HG03064 (cell line): Measurements from ENCODE around the gene ST8SIA5.

Experiments used
- ATAC-seq: cut with Tn5 transposase; IDR thresholded peaks from one replicate; pipeline ENCODE4 v1.9.1; 2021; ENCODE audit warnings: low read depth; ENCODE audit not compliant: unreplicated experiment

ST8SIA5 gene

GRCh38 chr18:46715062-46715461 is 41.8 kb downstream of the ST8SIA5 start:
- no peak for ATAC-seq

- ATAC-seq, result no peak
Measured at GRCh38 chr18:46712406-46712805, 44.4 kb downstream of the ST8SIA5 start.

- no peak for ATAC-seq
Measured at GRCh38 chr18:46711444-46711863, 45.4 kb downstream of the ST8SIA5 start.

GRCh38 chr18:46706968-46707367 is 49.9 kb downstream of the ST8SIA5 start:
- no peak for ATAC-seq

- ATAC-seq, result no peak
Measured at GRCh38 chr18:46705521-46705920, 51.3 kb downstream of the ST8SIA5 start.

GRCh38 chr18:46704816-46705215 is 52.0 kb downstream of the ST8SIA5 start:
- no peak for ATAC-seq

- no peak for ATAC-seq
Measured at GRCh38 chr18:46704189-46704588, 52.7 kb downstream of the ST8SIA5 start.

GRCh38 chr18:46702471-46702870 is 54.4 kb downstream of the ST8SIA5 start:
- no peak for ATAC-seq

GRCh38 chr18:46700066-46700824 is 56.6 kb downstream of the ST8SIA5 start:
- ATAC-seq, result no peak

- no peak for ATAC-seq
Measured at GRCh38 chr18:46696702-46697101, 60.2 kb downstream of the ST8SIA5 start.

GRCh38 chr18:46696268-46696667 is 60.6 kb downstream of the ST8SIA5 start:
- ATAC-seq, result no peak

GRCh38 chr18:46693996-46694395 is 62.9 kb downstream of the ST8SIA5 start:
- no peak for ATAC-seq

GRCh38 chr18:46688853-46689525 is 67.9 kb downstream of the ST8SIA5 start:
- ATAC-seq, result no peak

GRCh38 chr18:46686186-46686585 is 70.7 kb downstream of the ST8SIA5 start:
- no peak for ATAC-seq

GRCh38 chr18:46683252-46683651 is 73.6 kb downstream of the ST8SIA5 start:
- ATAC-seq, result no peak

- ATAC-seq, result no peak
Measured at GRCh38 chr18:46680784-46681695, 75.8 kb downstream of the ST8SIA5 start.

GRCh38 chr18:46679846-46680598 is 76.8 kb downstream of the ST8SIA5 start:
- no peak for ATAC-seq

GRCh38 chr18:46678785-46679399 is 78.0 kb downstream of the ST8SIA5 start:
- ATAC-seq, result no peak

- ATAC-seq, result no peak
Measured at GRCh38 chr18:46678041-46678440, 78.8 kb downstream of the ST8SIA5 start.

- no peak for ATAC-seq
Measured at GRCh38 chr18:46677611-46678010, 79.2 kb downstream of the ST8SIA5 start.
